ENCODE data around the gene EN1. TPM values are rescaled to one million over a fixed set of nuclear protein-coding genes. Genes with fewer than 3 reads are reported as not detected.

The EN1 gene
- polyA plus RNA-seq, 3 donors = not detected

DNA sequence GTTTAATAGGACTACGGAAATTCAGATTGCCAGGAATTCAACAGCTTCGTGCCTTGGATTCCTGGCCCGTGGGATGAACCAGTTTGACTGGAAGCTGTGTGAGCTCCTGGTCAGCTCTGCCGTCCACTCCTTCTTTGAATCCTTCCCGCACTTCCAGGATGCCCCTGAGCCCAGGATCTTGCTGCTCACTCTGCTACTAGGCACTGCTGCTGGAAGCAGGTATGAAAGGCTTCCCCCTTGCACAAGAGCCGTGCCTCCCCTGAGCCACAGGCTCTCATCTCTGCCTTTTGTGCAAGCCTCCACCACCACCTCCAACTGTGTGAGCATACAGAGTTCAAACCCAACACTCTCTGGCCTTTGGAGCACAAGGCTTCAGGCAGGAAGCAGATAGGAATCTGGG lies 34.9 kb downstream of the EN1 start:
- peaks cover 8% of the 10 kb centered on the region for H3K4me1 Mint-ChIP-seq
- H3K79me2 ChIP-seq (ENCODE audit: insufficient read depth, low read length) = no peaks in the 10 kb centered on the region
- peaks cover 27 to 59% of the 10 kb centered on the region in 2 donors for H3K27me3 ChIP-seq (ENCODE audit: control insufficient read depth in 2 of 2, insufficient read depth in 2 of 2, low read length in 2 of 2)
- H3K4me3 Mint-ChIP-seq = peak overlapping the region in 1 of 2 donors; percentile 23
- no peak for DNase-seq
- H3K4me2 ChIP-seq (replicated peaks; ENCODE audit: extremely low read depth, low read length, poor library complexity, severe bottlenecking) = no peak overlapping the region
- H3K27me3 Mint-ChIP-seq (ENCODE audit: low read depth in 3 of 3) = peaks cover 52 to 69% (median 54%) of the 10 kb centered on the region in 3 donors
- H3K4me3 ChIP-seq (replicated peaks in 1 of 3; ENCODE audit: low read depth in 2 of 3, low read length in 3 of 3) = no peak overlapping the region
- 38% methylated on average over 5 of the region's 6 CpGs for WGBS (ENCODE audit: insufficient coverage)
- H3K9ac ChIP-seq (ENCODE audit: insufficient read depth, low read length, poor library complexity, severe bottlenecking) = no peak overlapping the region
- intact Hi-C loops (cut with micrococcal nuclease) = no loop called here
- H3K4me1 ChIP-seq (ENCODE audit: control insufficient read depth in 1 of 2, insufficient read depth in 2 of 2, low read length in 2 of 2) = peaks cover 0 to 4% of the 10 kb centered on the region in 2 donors
- no peaks in the 10 kb centered on the region for H4K20me1 ChIP-seq (ENCODE audit: insufficient read depth, low read length)
- H3K27ac ChIP-seq (ENCODE audit: low read depth in 1 of 2, low read length in 2 of 2) = no peak overlapping the region
- H3K9me3 Mint-ChIP-seq = peaks cover 0 to 5% (median 0%) of the 10 kb centered on the region in 7 donors
- H3K36me3 ChIP-seq (replicated peaks in 1 of 2; ENCODE audit: control insufficient read depth in 1 of 2, insufficient read depth in 2 of 2, low read length in 2 of 2) = no peaks in the 10 kb centered on the region
- H3K36me3 Mint-ChIP-seq = no peaks in the 10 kb centered on the region
- TF ChIP-seq, protein P1, sequence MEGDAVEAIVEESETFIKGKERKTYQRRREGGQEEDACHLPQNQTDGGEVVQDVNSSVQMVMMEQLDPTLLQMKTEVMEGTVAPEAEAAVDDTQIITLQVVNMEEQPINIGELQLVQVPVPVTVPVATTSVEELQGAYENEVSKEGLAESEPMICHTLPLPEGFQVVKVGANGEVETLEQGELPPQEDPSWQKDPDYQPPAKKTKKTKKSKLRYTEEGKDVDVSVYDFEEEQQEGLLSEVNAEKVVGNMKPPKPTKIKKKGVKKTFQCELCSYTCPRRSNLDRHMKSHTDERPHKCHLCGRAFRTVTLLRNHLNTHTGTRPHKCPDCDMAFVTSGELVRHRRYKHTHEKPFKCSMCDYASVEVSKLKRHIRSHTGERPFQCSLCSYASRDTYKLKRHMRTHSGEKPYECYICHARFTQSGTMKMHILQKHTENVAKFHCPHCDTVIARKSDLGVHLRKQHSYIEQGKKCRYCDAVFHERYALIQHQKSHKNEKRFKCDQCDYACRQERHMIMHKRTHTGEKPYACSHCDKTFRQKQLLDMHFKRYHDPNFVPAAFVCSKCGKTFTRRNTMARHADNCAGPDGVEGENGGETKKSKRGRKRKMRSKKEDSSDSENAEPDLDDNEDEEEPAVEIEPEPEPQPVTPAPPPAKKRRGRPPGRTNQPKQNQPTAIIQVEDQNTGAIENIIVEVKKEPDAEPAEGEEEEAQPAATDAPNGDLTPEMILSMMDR (IDR thresholded peaks at IDR 0.05) = no peak
- H3K27ac Mint-ChIP-seq = no peak overlapping the region
- H3K9me3 ChIP-seq (replicated peaks in 1 of 2; ENCODE audit: control insufficient read depth in 1 of 2, insufficient read depth in 1 of 2, low read length in 2 of 2) = peaks cover 0 to 12% of the 10 kb centered on the region in 2 donors
- H2AFZ ChIP-seq (ENCODE audit: insufficient read depth, low read depth, low read length, poor library complexity, severe bottlenecking) = no peak overlapping the region

GRCh38 chr2:118811514-118812115 lies 35.8 kb downstream of the EN1 start:
- intact Hi-C loops (cut with micrococcal nuclease) = no loop called here
- H3K36me3 Mint-ChIP-seq = no peaks in the 10 kb centered on the region
- TF ChIP-seq, protein P1 (IDR thresholded peaks at IDR 0.05) = no peak
- no peak for DNase-seq
- H3K9me3 ChIP-seq (replicated peaks in 1 of 2; ENCODE audit: control insufficient read depth in 1 of 2, insufficient read depth in 1 of 2, low read length in 2 of 2) = peaks cover 0 to 15% of the 10 kb centered on the region in 2 donors
- no peaks in the 10 kb centered on the region for H3K79me2 ChIP-seq (ENCODE audit: insufficient read depth, low read length)
- peaks cover 8% of the 10 kb centered on the region for H3K4me1 Mint-ChIP-seq
- peaks cover 0 to 5% (median 2%) of the 10 kb centered on the region in 7 donors for H3K9me3 Mint-ChIP-seq
- peaks cover 32 to 67% of the 10 kb centered on the region in 2 donors for H3K27me3 ChIP-seq (ENCODE audit: control insufficient read depth in 2 of 2, insufficient read depth in 2 of 2, low read length in 2 of 2)
- H3K27me3 Mint-ChIP-seq (ENCODE audit: low read depth in 3 of 3) = peaks cover 58 to 77% (median 60%) of the 10 kb centered on the region in 3 donors
- peaks cover 0 to 4% of the 10 kb centered on the region in 2 donors for H3K4me1 ChIP-seq (ENCODE audit: control insufficient read depth in 1 of 2, insufficient read depth in 2 of 2, low read length in 2 of 2)
- H3K27ac Mint-ChIP-seq = no peak overlapping the region
- no peak overlapping the region for H3K4me2 ChIP-seq (replicated peaks; ENCODE audit: extremely low read depth, low read length, poor library complexity, severe bottlenecking)
- H3K4me3 Mint-ChIP-seq = no peak overlapping the region
- H3K9ac ChIP-seq (ENCODE audit: insufficient read depth, low read length, poor library complexity, severe bottlenecking) = no peak overlapping the region
- no CpG with 5 or more reads among the region's 2 CpGs for WGBS (ENCODE audit: insufficient coverage)
- no peaks in the 10 kb centered on the region for H3K36me3 ChIP-seq (replicated peaks in 1 of 2; ENCODE audit: control insufficient read depth in 1 of 2, insufficient read depth in 2 of 2, low read length in 2 of 2)
- no peak overlapping the region for H3K4me3 ChIP-seq (replicated peaks in 1 of 3; ENCODE audit: low read depth in 2 of 3, low read length in 3 of 3)
- no peak overlapping the region for H2AFZ ChIP-seq (ENCODE audit: insufficient read depth, low read depth, low read length, poor library complexity, severe bottlenecking)
- no peaks in the 10 kb centered on the region for H4K20me1 ChIP-seq (ENCODE audit: insufficient read depth, low read length)
- H3K27ac ChIP-seq (ENCODE audit: low read depth in 1 of 2, low read length in 2 of 2) = no peak overlapping the region

Data from CD14-positive monocyte (primary cell).